ENCODE measurements around the gene GGT7.
"Not testable (repeated sequence)": the region's sequence is repeated elsewhere in the genome, so short reads cannot be mapped to it uniquely, and the experiment has no call there.

GGT7 gene

GRCh38 chr20:34883087-34883688, 10.5 kb upstream of the GGT7 start:
- DNase-seq, result no peak

GRCh38 chr20:34881689-34882088, 9.0 kb upstream of the GGT7 start:
- DNase-seq, result no peak

GRCh38 chr20:34880971-34881370, 8.3 kb upstream of the GGT7 start:
- DNase-seq, result not testable (repeated sequence)

- DNase-seq, result no peak
Measured at GRCh38 chr20:34880215-34880850, 7.7 kb upstream of the GGT7 start.

- DNase-seq, result no peak
Measured at GRCh38 chr20:34876406-34877282, 4.0 kb upstream of the GGT7 start, which contains the start of gene ACSS2. TSS of gene ACSS2 (plus strand) at chr20:34876612. CDS start at chr20:34876646, 34 bp downstream.

GRCh38 chr20:34875642-34876405, 3.2 kb upstream of the GGT7 start:
- peak; percentile 91 for DNase-seq

- DNase-seq, result peak; percentile 71
Measured at GRCh38 chr20:34874094-34874654, 1.5 kb upstream of the GGT7 start.

GRCh38 chr20:34873583-34874093, 982 bp upstream of the GGT7 start:
- no peak for DNase-seq

GRCh38 chr20:34871966-34872621, 562 bp downstream of the GGT7 start:
- no peak for DNase-seq

GRCh38 chr20:34871320-34871926, 1.2 kb downstream of the GGT7 start:
- no peak for DNase-seq

GRCh38 chr20:34864216-34864615, 8.4 kb downstream of the GGT7 start:
- DNase-seq, result no peak

GRCh38 chr20:34863421-34863965, 9.2 kb downstream of the GGT7 start:
- DNase-seq, result no peak

GRCh38 chr20:34862724-34863123, 9.9 kb downstream of the GGT7 start:
- no peak for DNase-seq

GRCh38 chr20:34861386-34862084, 11.1 kb downstream of the GGT7 start:
- no peak for DNase-seq

GRCh38 chr20:34859826-34860545, 12.7 kb downstream of the GGT7 start:
- DNase-seq, result no peak

GRCh38 chr20:34859367-34859766, 13.3 kb downstream of the GGT7 start:
- DNase-seq, result no peak

GRCh38 chr20:34852298-34852697, 20.4 kb downstream of the GGT7 start:
- DNase-seq, result no peak

- no peak for DNase-seq
Measured at GRCh38 chr20:34850969-34851368, 21.7 kb downstream of the GGT7 start.

GRCh38 chr20:34849778-34850177, 22.9 kb downstream of the GGT7 start:
- no peak for DNase-seq

GRCh38 chr20:34848597-34848996, 24.1 kb downstream of the GGT7 start:
- no peak for DNase-seq

All from NCI-H226 (cell line).